B cell (primary cell): ENCODE data around the gene ACP6. TPM values are rescaled to one million over a fixed set of nuclear protein-coding genes. Genes with fewer than 3 reads are reported as not detected.

Source experiments
- ATAC-seq: fragments of 200-7000 bp; cut with Tn5 transposase; one replicate; pipeline ENCODE4 v1.10.0; 2021; ENCODE audit warnings: low read depth, mild to moderate bottlenecking, moderate number of reproducible peaks, moderate library complexity
- CTCF ChIA-PET: fragments of 350-600 bp; sonication (Branson Sonifier 250); formaldehyde crosslinking; loops from one replicate; lab custom pipeline; 2021; ENCODE audit warnings: antibody characterized with exemption, inconsistent platforms; lab: Charles Lee
- POLR2A ChIA-PET: fragments of 350-600 bp; sonication (Branson Sonifier 250); formaldehyde crosslinking; loops from one replicate; lab custom pipeline; 2021; ENCODE audit warnings: antibody characterized with exemption; lab: Charles Lee
- DNase-seq: peaks from one replicate; pipeline ENCODE4 v3.0.0; 2013
- H2AFZ ChIP-seq: 2 replicates; pipeline ENCODE4 v1.6.1; 2012; ENCODE audit warnings: mild to moderate bottlenecking, low read depth, low read length; ENCODE audit not compliant: insufficient read depth, poor library complexity, severe bottlenecking
- H3K27ac ChIP-seq, 2 donors: 1 replicate in 1 of 2; 2 replicates in 1 of 2; pipeline ENCODE4 v1.5.1; 2012 to 2013; ENCODE audit warnings: low read length in 2 of 2, mild to moderate bottlenecking in 2 of 2, moderate library complexity in 1 of 2
- H3K27me3 ChIP-seq, 4 experiments: fragments of 200-600 bp in 1 of 4; sonication (generic) in 1 of 4; replicated peaks in 1 of 4; 1 replicate in 2 of 4; 2 replicates in 2 of 4; pipeline versions ENCODE4 v1.6.1 to v1.7.0; 2013 to 2016; ENCODE audit warnings: low read length in 3 of 4, mild to moderate bottlenecking in 2 of 4, mixed read lengths in 1 of 4, moderate library complexity in 1 of 4; ENCODE audit not compliant: insufficient read depth in 4 of 4, control insufficient read depth in 3 of 4; ENCODE audit errors: control extremely low read depth in 1 of 4
- H3K36me3 ChIP-seq, 2 experiments: replicated peaks in 1 of 2; 1 replicate in 1 of 2; 2 replicates in 1 of 2; pipeline versions ENCODE4 v1.6.1 to v1.7.1; 2013; ENCODE audit warnings: low read length in 1 of 2; ENCODE audit not compliant: insufficient read depth in 2 of 2, control insufficient read depth in 1 of 2; ENCODE audit errors: control extremely low read depth in 1 of 2, extremely low read depth in 1 of 2
- H3K4me1 ChIP-seq, 2 donors: fragments of 200-600 bp in 1 of 2; sonication (generic) in 1 of 2; 1 replicate in 1 of 2; 2 replicates in 1 of 2; pipeline versions ENCODE4 v1.5.1 to v1.6.1; 2013 to 2017; ENCODE audit warnings: low read length in 2 of 2; ENCODE audit not compliant: control insufficient read depth in 2 of 2, insufficient read depth in 2 of 2
- H3K4me2 ChIP-seq: replicated peaks from 2 replicates; pipeline ENCODE3; 2012; ENCODE audit warnings: mild to moderate bottlenecking, low read depth, low read length; ENCODE audit not compliant: poor library complexity, severe bottlenecking
- H3K4me3 ChIP-seq, 5 experiments: fragments of 200-600 bp in 1 of 5; sonication (generic) in 1 of 5; 1 replicate in 3 of 5; 2 replicates in 2 of 5; pipeline versions ENCODE4 v1.5.1 to v1.7.0; 2011 to 2016; ENCODE audit warnings: low read length in 4 of 5, mild to moderate bottlenecking in 4 of 5, low read depth in 2 of 5, control low read depth in 1 of 5, moderate library complexity in 1 of 5; ENCODE audit not compliant: insufficient read depth in 1 of 5; ENCODE audit errors: control extremely low read depth in 1 of 5, extremely low read depth in 1 of 5
- H3K79me2 ChIP-seq: fragments of 200-600 bp; sonication (generic); one replicate; pipeline ENCODE4 v1.6.0; 2016; ENCODE audit warnings: low read length; ENCODE audit not compliant: control insufficient read depth, insufficient read depth
- H3K9ac ChIP-seq: fragments of 200-600 bp; sonication (generic); 2 replicates; pipeline ENCODE4 v1.6.1; 2017; ENCODE audit warnings: mild to moderate bottlenecking, low read length, moderate library complexity
- H3K9me3 ChIP-seq, 3 donors: one replicate each; pipeline versions ENCODE4 v1.6.1 to v1.7.1; 2013; ENCODE audit warnings: low read length in 2 of 3; ENCODE audit not compliant: control insufficient read depth in 2 of 3, insufficient read depth in 1 of 3; ENCODE audit errors: control extremely low read depth in 1 of 3
- H4K20me1 ChIP-seq: 2 replicates; pipeline ENCODE4 v1.6.0; 2012; ENCODE audit warnings: mild to moderate bottlenecking, low read length; ENCODE audit not compliant: insufficient read depth, control insufficient read depth, poor library complexity, severe bottlenecking
- H3K27ac Mint-ChIP-seq: one replicate; pipeline ENCODE4 v1.8.0; 2021; ENCODE audit warnings: mixed read lengths
- H3K27me3 Mint-ChIP-seq: one replicate; pipeline ENCODE4 v1.8.0; 2021; ENCODE audit warnings: mixed read lengths
- H3K4me1 Mint-ChIP-seq: one replicate; pipeline ENCODE4 v1.8.0; 2021; ENCODE audit warnings: mixed read lengths
- H3K4me3 Mint-ChIP-seq: one replicate; pipeline ENCODE4 v1.8.0; 2021; ENCODE audit warnings: mixed read lengths
- H3K9me3 Mint-ChIP-seq: one replicate; pipeline ENCODE4 v1.8.0; 2022; ENCODE audit warnings: mixed read lengths; ENCODE audit not compliant: insufficient read depth
- CTCF ChIP-seq: fragments of 200-600 bp; IDR thresholded peaks from one replicate; pipeline ENCODE4 v1.8.0; 2022; ENCODE audit warnings: antibody characterized with exemption, mild to moderate bottlenecking
- EZH2 ChIP-seq: IDR thresholded peaks from 2 replicates; pipeline ENCODE4 v1.6.1; 2012; ENCODE audit warnings: borderline replicate concordance, low read depth, mild to moderate bottlenecking, moderate library complexity, low read length; ENCODE audit not compliant: insufficient read depth, poor library complexity, severe bottlenecking
- WGBS: methylation state at CpG from one replicate; pipeline ENCODE4 v1.1.5; 2013; ENCODE audit warnings: missing lambda C conversion rate; ENCODE audit not compliant: insufficient coverage; 5-methylcytosine and 5-hydroxymethylcytosine counted together
- intact Hi-C: fragments of 100-400 bp; cut with micrococcal nuclease; formaldehyde crosslinking; loops from one replicate; pipeline ENCODE4 v1.10.0; 2022
- polyA plus RNA-seq: library from polyadenylated mRNA; depleted of rRNA; stranded (reverse); fragments of >200 nt; gene quantifications from 2 replicates; pipeline ENCODE4 v1.2.3, GENCODE V29; 2012
- total RNA-seq, 2 donors: library from RNA; stranded (reverse); fragments of 120-200 nt in 1 of 2; gene quantifications; 1 replicate in 1 of 2; 2 replicates in 1 of 2; pipeline versions ENCODE4 v1.2.3 to v1.2.4, GENCODE V29; 2013 to 2022

The ACP6 gene
- total and polyA plus RNA-seq, 2 donors (not counting 1 experiment from before 2014, with no cell fraction given) = 5.0 to 15.7 TPM

GRCh38 chr1:147605591-147605990 is 64.7 kb downstream of the ACP6 start:
- CTCF ChIA-PET = interaction anchor here (1.1 kb wide), 1 partner anchor 22 kb away, joined by 5 read pairs; no protein-coding TSS in a partner anchor
- Histone ChIP-seq H3K79me2 (no peaks in the 10 kb centered on the region), H2AFZ (no peak overlapping the region), H3K36me3 (peaks cover 0 to 1% of the 10 kb centered on the region in 2 experiments), H3K4me1 (peaks cover 4 to 6% of the 10 kb centered on the region in 2 donors), H3K9me3 (no peaks in the 10 kb centered on the region), H3K4me3 (no peak overlapping the region), H4K20me1 (no peaks in the 10 kb centered on the region), H3K27ac (no peak overlapping the region), H3K9ac (no peak overlapping the region), H3K27me3 (no peaks in the 10 kb centered on the region), H3K4me2 (no peak overlapping the region)
- ATAC-seq (no peak), DNase-seq (no peak)
- intact Hi-C loops = no loop called here
- Mint-ChIP-seq H3K27ac (no peak overlapping the region), H3K4me1 (peaks cover 8% of the 10 kb centered on the region), H3K4me3 (no peak overlapping the region), H3K9me3 (no peaks in the 10 kb centered on the region), H3K27me3 (no peaks in the 10 kb centered on the region)
- WGBS = 100% methylated on average over 1 of the region's 2 CpGs
- TF ChIP-seq CTCF (no peak), EZH2 (no peak)
- POLR2A ChIA-PET = no interaction called here

GRCh38 chr1:147603986-147604385 is 66.3 kb downstream of the ACP6 start:
- Mint-ChIP-seq H3K4me1 (peaks cover 11% of the 10 kb centered on the region), H3K27me3 (no peaks in the 10 kb centered on the region), H3K27ac (no peak overlapping the region), H3K4me3 (no peak overlapping the region), H3K9me3 (no peaks in the 10 kb centered on the region)
- ChIA-PET CTCF (no interaction called here), POLR2A (no interaction called here)
- H3K4me3 ChIP-seq = no peak overlapping the region
- peaks cover 0 to 2% (median 0%) of the 10 kb centered on the region in 3 donors for H3K9me3 ChIP-seq
- H3K4me1 ChIP-seq = peaks cover 7 to 11% of the 10 kb centered on the region in 2 donors
- no peak overlapping the region for H3K9ac ChIP-seq
- no peak overlapping the region for H3K27ac ChIP-seq
- WGBS = 0% methylated on average over 1 of the region's 3 CpGs
- DNase-seq (no peak), ATAC-seq (no peak)
- intact Hi-C loops = no loop called here
- H3K27me3 ChIP-seq = peaks cover 0 to 5% (median 1%) of the 10 kb centered on the region in 4 experiments
- peaks cover 0 to 1% of the 10 kb centered on the region in 2 experiments for H3K36me3 ChIP-seq
- H3K79me2 ChIP-seq = no peaks in the 10 kb centered on the region
- no peaks in the 10 kb centered on the region for H4K20me1 ChIP-seq
- H2AFZ ChIP-seq = no peak overlapping the region
- TF ChIP-seq EZH2 = no peak
- no peak for TF ChIP-seq CTCF
- no peak overlapping the region for H3K4me2 ChIP-seq
